22Rv1 (cell line): ENCODE measurements around the gene SNED1.

Experiments used
- H3K27ac ChIP-seq: fragments of 450-650 bp; 2 replicates; pipeline ENCODE4 v1.5.1; 2017
- CTCF ChIP-seq: fragments of 450-650 bp; IDR thresholded peaks from 2 replicates; pipeline ENCODE4 v1.5.1; 2017; ENCODE audit warnings: mild to moderate bottlenecking
- ZFX ChIP-seq: fragments of 450-650 bp; IDR thresholded peaks from 2 replicates; pipeline ENCODE4 v1.6.1; 2017; ENCODE audit warnings: antibody characterized with exemption, borderline replicate concordance

Gene SNED1

GRCh38 chr2:241051578-241052487 lies 53.4 kb downstream of the SNED1 start:
- no peak for TF ChIP-seq CTCF
- no peak for TF ChIP-seq ZFX
- no peak overlapping the region for H3K27ac ChIP-seq

GRCh38 chr2:241052677-241053360 lies 54.4 kb downstream of the SNED1 start:
- no peak for TF ChIP-seq CTCF
- TF ChIP-seq ZFX = no peak
- H3K27ac ChIP-seq = no peak overlapping the region

GRCh38 chr2:241053576-241054251 lies 55.3 kb downstream of the SNED1 start:
- no peak overlapping the region for H3K27ac ChIP-seq
- no peak for TF ChIP-seq ZFX
- TF ChIP-seq CTCF = no peak

- TF ChIP-seq ZFX = no peak
- no peak for TF ChIP-seq CTCF
- H3K27ac ChIP-seq = no peak overlapping the region
Measured at GRCh38 chr2:241061275-241061674, 62.9 kb downstream of the SNED1 start.

GRCh38 chr2:241062389-241063092 lies 64.1 kb downstream of the SNED1 start:
- TF ChIP-seq CTCF (no peak), ZFX (no peak)

GRCh38 chr2:241063093-241063551 lies 64.7 kb downstream of the SNED1 start:
- TF ChIP-seq CTCF = no peak
- TF ChIP-seq ZFX = no peak
- no peak overlapping the region for H3K27ac ChIP-seq

More at GRCh38 chr2:241062389-241063092, 64.1 kb downstream of the SNED1 start:
- no peak overlapping the region for H3K27ac ChIP-seq
